ENCODE results near the gene FUT3. TPM values are rescaled to one million over a fixed set of nuclear protein-coding genes. Genes with fewer than 3 reads are reported as not detected.
"Not testable (repeated sequence)": the region's sequence is repeated elsewhere in the genome, so short reads cannot be mapped to it uniquely, and the experiment has no call there.

Gene FUT3
- total RNA-seq, result 0.30 TPM

GRCh38 chr19:5851302-5851701 is at the start of gene FUT3:
Gene FUT3 (minus strand): TSS chr19:5851449.
- DNase-seq, result no peak

DNA sequence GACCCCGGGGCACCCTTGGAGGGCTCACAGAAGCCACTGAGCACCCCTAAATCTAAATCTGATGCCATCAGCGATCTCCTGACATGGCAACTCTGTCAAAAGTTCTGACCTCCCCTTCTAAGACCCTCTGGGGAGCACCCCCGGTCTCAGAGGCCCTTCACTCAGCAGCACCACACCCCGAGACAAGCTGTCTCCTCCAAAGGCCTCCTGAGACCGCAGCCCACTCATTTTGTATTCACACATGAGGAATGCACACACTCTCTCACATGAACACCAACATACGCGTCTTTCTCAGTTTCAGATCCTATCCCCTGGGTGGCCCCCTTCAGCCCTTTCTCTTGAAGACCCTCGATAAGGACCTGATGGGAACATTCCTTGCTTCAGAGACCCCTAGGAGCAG is 49.7 kb upstream of the FUT3 start:
- DNase-seq, result no peak

DNA sequence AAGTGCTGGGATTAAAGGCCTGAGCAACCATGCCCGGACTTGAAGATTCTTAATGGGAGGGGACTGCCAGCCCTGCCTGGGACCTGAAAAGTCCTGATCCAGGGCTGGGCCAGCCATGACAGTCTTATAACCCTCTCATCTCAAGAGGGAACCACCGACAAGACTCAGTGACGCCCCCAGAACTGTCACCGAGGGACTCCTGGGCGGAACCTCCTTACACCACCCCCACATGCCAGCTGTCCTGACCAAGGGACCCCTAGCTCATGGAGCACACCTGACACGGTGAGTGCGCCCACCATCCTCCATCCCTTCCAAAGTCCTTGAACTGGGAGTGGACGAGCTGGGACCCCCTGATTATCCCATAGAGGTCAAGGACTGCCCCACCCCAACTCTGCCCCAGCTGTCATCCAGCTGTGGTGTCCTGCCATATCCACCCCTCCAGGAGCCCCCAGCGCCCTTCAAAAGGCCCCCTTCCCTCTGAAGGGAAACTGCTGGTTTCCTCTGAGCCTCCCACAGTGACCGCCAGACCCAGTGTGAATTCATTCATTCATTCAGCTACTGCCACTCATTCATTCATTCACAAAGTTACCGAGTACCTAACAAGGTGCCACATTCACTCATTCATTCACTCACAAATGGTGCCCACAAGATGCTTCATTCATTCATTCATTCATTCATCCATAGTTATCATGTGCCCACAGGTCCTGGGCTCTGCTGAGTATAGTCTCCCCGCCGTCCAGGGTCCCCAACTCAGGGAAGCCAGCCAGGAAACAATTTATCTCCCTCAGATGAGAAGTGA is 48.7 kb upstream of the FUT3 start:
- DNase-seq, result no peak

DNA sequence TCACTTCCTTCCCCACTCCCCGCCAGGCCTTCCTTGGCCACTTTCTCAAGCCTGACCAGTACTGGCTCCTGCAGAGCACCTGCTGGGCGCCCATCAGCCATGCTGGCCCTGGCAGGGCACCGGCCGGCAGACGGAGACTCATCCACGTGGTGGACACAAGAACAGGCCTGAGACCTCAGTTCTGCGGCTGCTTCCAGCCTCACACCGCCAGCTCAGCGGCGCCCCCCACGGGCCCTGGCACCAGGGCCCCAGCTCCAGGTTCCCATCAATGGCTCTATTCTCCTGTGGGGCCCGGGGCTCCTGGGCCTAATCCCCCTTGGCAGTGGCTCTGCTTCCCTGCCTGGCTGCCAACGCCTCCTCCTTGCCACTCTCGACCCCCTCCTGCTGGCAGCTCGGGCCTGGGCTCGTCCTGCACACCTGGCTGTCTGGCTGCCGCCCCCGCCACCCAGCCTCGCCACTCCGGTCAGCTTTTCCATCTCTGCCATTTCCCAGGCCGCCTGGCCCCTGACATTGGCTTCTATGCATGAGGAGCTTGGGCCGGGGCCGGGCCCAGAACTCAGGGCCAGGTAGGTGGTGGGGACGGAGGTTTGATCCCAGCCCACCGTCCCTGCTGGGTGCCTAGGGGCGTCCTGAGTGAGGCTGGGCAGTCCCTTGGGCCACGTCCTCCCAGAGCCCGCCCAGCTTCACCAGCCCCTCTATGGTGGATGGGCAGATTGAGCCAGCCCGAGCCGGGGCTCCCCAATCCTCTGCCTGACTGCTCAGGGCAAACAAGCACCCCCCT is 46.1 kb upstream of the FUT3 start:
- no peak for DNase-seq

GRCh38 chr19:5896365-5897076 is 45.3 kb upstream of the FUT3 start:
- DNase-seq, result no peak

DNA sequence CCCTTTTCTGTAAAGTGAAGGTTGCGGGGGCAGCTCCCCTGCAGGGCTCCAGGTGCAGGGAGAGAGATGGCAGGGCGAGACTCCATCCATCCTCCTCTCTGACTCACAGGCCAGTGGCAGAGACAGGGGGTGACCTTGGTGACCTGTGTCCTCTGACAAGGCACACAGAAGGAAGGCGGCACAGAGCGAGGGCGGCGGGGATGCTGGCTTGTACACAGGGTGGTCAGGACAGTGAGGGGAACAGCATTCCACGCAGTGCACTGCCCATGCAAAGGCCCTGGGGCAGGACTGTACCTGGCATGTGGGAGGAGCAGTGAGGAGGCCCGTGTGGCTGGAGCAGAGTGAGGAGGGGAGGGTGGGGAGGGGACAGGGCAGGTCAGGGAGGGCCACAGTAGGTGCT is 44.6 kb upstream of the FUT3 start:
- DNase-seq, result no peak

DNA sequence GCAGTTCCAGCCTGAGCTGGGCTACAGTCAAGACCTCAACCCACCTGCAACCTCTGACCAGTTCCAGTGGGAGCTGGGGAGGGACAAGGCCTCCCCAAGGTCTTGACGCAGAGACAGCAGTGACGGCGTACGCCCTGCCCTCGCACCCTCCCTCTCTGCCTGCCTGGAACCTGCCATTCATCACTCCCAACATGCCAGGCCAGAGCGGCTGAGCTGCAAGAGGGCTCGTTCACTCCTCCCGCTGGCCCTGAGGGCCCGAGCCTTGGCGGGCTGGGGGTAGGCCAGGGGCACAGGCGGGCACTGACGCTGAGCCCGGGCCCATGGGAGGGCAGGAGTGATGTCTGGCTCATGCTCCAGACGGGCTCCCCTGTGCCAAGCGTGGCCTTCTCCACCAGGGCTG is 44.2 kb upstream of the FUT3 start:
- DNase-seq, result no peak

GRCh38 chr19:5894704-5895349 is 43.6 kb upstream of the FUT3 start:
- DNase-seq, result no peak

- DNase-seq, result no peak
Measured at GRCh38 chr19:5893907-5894703, 42.9 kb upstream of the FUT3 start.

DNA sequence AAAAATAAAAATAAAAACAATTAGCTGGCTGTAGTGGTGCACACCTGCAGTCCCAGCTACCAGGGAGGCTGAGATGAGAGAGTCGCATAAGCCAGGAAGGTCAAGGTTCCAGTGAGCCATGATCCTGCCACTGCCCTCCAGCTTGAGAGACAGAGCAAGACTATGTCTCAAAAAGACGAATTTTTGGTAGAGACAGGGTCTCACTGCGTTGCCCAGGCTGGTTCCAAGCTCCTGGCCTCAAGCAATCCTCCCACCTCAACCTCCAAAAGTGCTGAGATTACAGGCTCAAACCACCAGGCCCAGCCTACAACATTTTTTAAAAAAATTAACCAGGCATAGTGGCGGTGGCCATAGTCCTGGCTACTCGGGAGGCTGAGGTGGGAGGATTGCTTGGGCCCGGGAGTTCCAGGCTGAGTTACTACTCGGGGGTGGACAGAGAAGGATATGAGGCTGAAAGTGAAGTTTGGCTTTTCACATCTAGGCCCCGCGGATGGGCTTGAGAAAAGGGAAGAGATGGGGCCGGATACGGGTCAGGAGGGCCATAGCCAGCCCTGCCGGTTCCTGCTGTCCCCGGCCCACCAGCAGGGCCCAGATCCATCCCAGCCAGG is 42.2 kb upstream of the FUT3 start:
- DNase-seq, result no peak

DNA sequence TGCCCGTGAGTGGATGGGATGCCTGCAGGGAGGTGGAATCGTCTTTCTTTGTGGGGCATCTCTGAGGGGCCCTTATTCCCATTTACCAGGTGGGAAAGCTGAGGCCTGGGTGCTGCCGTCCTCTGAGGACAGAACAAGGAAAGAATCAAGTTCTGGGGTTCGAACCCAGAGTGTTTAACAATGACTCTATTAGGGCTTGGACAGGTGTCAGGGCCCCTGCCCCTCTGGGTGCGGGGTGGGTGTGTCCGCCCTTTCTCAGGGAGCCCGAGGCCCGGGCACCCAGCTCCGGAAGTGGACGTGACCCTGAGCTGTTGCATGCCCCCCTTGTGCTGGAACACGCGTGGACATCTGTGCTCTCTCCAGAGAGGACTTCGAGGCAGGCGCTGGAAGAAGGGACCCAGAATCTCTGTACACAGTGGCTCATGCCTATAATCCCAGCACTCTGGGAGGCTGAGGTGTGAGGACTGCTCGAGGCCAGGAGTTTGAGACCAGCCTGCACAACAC is 41.6 kb upstream of the FUT3 start:
- no peak for DNase-seq

DNA sequence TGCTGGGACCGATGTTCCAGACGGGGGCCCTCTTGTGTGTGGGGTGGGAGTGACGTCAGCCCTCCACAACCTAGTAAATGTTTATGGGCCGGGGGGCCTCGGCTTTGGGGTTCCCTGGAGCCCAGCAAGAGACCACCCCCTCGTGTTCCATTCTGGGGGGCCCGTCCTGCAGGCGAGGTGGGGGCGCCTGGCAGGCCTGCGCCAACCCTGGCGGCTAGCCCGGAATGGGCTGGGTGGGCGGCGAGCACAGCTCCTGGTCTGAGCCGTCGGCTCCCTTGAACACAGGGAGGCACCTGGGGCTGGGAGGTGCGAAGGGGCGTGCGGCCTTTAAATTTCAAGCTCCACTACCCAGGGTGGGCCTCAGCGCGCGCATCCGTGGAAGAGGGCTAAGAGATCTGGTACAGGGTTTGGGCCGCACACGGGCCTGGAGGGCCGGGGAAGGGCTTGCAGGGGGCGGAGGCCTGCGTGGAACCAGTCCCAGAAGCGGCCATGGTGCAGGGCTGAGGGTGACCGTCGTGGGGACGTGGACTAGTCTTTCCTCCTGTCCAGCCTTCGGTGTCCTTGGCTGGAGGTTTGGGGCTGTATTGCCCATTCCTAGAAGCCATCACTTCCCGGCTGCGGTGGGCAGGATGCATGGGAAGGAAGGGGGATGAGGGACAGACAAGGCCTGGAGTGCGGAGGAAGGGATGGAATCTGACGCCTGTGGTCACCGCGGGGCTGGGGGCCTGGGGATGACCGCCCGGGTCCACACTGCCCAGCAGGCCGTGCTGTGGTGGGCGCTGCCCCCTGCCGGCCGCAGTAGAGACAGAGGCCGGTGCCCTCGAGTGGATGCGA is 40.9 kb upstream of the FUT3 start:
- no peak for DNase-seq

- DNase-seq, result no peak
Measured at GRCh38 chr19:5891572-5891937, 40.3 kb upstream of the FUT3 start.

- no peak for DNase-seq
Measured at GRCh38 chr19:5890099-5890498, 38.9 kb upstream of the FUT3 start.

DNA sequence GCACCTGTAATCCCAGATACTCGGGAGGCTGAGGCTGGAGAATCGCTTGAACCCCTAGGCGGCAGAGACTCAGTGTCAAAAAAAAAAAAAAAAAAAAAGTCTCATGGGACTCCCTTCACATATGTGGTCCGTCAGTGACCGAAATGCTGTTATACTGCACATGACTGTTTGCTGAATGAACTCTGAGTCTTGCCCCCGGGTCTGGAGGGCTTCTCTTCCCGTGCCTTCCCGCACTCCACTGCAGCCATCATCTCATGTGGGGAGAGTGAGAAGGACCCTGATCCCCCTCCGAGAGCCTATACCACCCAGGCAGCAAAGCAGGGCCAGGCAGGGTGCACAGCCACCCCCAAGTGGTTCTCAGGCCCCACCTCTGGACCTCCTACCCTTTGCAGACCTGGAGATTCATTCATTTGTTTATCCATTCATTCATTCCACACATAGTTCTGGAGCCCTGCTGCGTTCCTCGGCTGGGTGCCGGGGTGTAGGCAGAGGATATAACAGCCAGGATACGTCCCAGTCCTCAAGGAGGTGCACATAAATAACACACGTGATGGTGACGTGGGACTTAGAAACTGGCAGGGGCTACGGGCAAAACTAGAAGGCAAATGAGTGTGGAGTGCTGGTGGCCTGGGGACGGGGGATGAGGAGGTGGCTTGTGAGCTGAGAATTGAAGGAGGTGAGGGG is 38.2 kb upstream of the FUT3 start:
- no peak for DNase-seq

GRCh38 chr19:5884065-5884811 is 33.0 kb upstream of the FUT3 start:
- DNase-seq, result not testable (repeated sequence)

GRCh38 chr19:5883157-5883873 is 32.1 kb upstream of the FUT3 start:
- DNase-seq, result not testable (repeated sequence)

DNA sequence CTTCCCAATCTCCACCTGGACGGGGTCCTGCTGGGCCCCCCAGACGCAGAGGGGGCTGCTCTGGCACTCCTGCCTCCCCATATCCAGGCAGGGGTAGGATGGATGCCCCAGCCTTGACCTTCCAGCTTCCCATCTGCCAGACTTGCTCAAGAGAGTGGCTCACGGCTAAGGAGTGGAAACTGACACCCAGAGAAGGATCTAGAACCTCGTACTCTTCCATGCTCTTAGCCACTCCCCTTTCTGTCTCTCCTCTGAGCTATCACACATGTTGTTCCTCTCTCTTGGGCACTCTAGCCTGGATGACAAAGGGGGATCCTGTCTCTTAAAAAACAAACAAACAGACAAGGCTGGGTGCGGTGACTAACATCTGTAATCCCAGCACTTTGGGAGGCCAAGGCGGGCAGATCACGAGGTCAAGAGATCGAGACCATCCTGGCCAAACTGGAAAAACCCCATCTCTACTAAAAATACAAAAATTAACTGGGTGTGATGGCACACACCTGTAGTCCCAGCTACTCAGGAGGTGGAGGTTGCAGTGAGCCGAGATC is 31.2 kb upstream of the FUT3 start:
- DNase-seq, result no peak
